ENCODE measurements around the gene AHNAK.
"Not testable (repeated sequence)": the region's sequence is repeated elsewhere in the genome, so short reads cannot be mapped to it uniquely, and the experiment has no call there.

The AHNAK gene

GRCh38 chr11:62461740-62462507, 84.7 kb downstream of the AHNAK start:
- peak; percentile 67 to 70 for DNase-seq (ENCODE audit: low read depth in 2 of 2)

- no peak for DNase-seq (ENCODE audit: low read depth in 2 of 2)
These were observed 87.5 kb downstream of the AHNAK start for GRCh38 chr11:62459080-62459479.

- DNase-seq (ENCODE audit: low read depth in 2 of 2): no peak
These were observed 88.2 kb downstream of the AHNAK start for GRCh38 chr11:62458212-62459002.

- DNase-seq (ENCODE audit: low read depth in 2 of 2): no peak
These were observed 89.1 kb downstream of the AHNAK start for GRCh38 chr11:62457478-62457877.

GRCh38 chr11:62456630-62457029, 90.0 kb downstream of the AHNAK start:
- DNase-seq (ENCODE audit: low read depth in 2 of 2): no peak

GRCh38 chr11:62452839-62453468, 93.7 kb downstream of the AHNAK start:
- DNase-seq (ENCODE audit: low read depth in 2 of 2): no peak

GRCh38 chr11:62452261-62452660, 94.3 kb downstream of the AHNAK start:
- no peak for DNase-seq (ENCODE audit: low read depth in 2 of 2)

- no peak for DNase-seq (ENCODE audit: low read depth in 2 of 2)
These were observed 95.4 kb downstream of the AHNAK start for GRCh38 chr11:62451241-62451621.

- DNase-seq (ENCODE audit: low read depth in 2 of 2): no peak
These were observed 95.9 kb downstream of the AHNAK start for GRCh38 chr11:62450543-62451240.

GRCh38 chr11:62449912-62450311, 96.7 kb downstream of the AHNAK start:
- DNase-seq (ENCODE audit: low read depth in 2 of 2): not testable (repeated sequence)

GRCh38 chr11:62449451-62449851, 97.2 kb downstream of the AHNAK start:
- no peak for DNase-seq (ENCODE audit: low read depth in 2 of 2)

- no peak for DNase-seq (ENCODE audit: low read depth in 2 of 2)
These were observed 100.5 kb downstream of the AHNAK start for GRCh38 chr11:62446091-62446490.

GRCh38 chr11:62445314-62445740, 101.3 kb downstream of the AHNAK start:
- DNase-seq (ENCODE audit: low read depth in 2 of 2): no peak

- no peak for DNase-seq (ENCODE audit: low read depth in 2 of 2)
These were observed 101.8 kb downstream of the AHNAK start for GRCh38 chr11:62444835-62445234.

GRCh38 chr11:62444236-62444833, 102.3 kb downstream of the AHNAK start:
- DNase-seq (ENCODE audit: low read depth in 2 of 2): no peak

GRCh38 chr11:62443390-62444235, 103.0 kb downstream of the AHNAK start:
- DNase-seq (ENCODE audit: low read depth in 2 of 2): no peak

- no peak for DNase-seq (ENCODE audit: low read depth in 2 of 2)
These were observed 106.6 kb downstream of the AHNAK start for GRCh38 chr11:62439785-62440602.

GRCh38 chr11:62438641-62439040, 108.0 kb downstream of the AHNAK start:
- DNase-seq (ENCODE audit: low read depth in 2 of 2): no peak

- DNase-seq (ENCODE audit: low read depth in 2 of 2): no peak
These were observed 109.0 kb downstream of the AHNAK start for GRCh38 chr11:62437616-62438015.

All from fibroblast of skin of left quadriceps (primary cell).